ENCODE data around the gene ARAP2.

ARAP2 gene

DNA sequence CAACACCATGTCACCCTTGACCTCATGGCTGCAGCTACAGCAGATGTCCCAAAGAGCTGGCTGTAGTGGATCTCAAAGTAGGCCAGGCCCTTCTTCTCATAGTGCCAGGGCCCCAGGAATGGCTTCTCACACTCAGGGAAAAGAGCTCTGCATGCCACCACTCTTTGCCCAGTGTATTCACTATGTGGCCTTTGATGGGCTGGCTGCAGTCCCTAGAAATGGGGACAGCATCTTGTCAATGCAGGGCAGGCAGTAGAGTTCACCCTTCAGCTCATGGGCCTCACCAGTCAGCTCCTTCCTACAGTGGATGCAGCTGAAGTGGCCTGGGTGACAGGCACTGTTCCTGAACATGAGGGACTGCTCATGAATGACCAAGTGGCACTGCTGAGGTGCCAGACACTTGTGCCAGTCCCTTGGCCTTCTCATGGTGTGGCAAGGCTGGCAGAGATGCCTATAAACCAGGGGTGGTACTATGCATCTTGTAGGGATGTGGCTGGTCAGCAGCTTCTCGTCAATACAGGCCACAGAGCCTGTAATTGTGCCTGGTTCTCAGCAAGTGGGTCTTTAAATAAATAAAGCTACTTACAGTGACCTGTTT, 178.9 kb downstream of the ARAP2 start:
- Histone ChIP-seq H2AFZ (ENCODE audit: low read length, unreplicated experiment) (no peak overlapping the region), H3K27ac (ENCODE audit: low read depth, low read length) (no peak overlapping the region)

DNA sequence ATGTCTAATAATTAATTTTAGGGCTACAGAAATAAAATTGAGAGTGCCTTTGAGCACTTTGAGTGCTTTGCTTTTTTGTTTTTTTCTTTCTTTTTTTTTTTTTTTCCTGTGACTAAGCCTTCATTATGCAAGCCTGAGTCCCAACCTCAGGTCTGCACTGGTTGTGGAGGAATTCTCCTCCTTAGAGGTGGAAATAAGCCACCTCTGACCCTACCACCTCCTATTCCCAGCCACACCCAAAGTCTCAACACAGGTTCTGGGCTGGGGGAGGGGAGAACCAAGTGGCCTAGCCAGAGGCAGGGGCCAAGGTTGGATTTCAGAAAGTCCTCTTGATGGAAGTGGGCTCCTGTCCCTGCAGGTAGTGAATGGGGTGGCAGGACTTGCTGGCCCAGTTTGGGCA, 180.2 kb downstream of the ARAP2 start:
- Histone ChIP-seq H3K36me3 (ENCODE audit: insufficient read depth, low read length) (no peaks in the 10 kb centered on the region), H3K27me3 (ENCODE audit: insufficient read depth, low read length) (no peaks in the 10 kb centered on the region), H3K27ac (ENCODE audit: low read depth, low read length) (no peak overlapping the region), H2AFZ (ENCODE audit: low read length, unreplicated experiment) (no peak overlapping the region), H3K79me2 (ENCODE audit: control insufficient read depth, insufficient read depth, low read length, unreplicated experiment) (no peaks in the 10 kb centered on the region), H3K4me3 (ENCODE audit: low read depth, low read length) (no peak overlapping the region), H3K4me1 (ENCODE audit: control insufficient read depth, insufficient read depth, low read length, unreplicated experiment) (no peaks in the 10 kb centered on the region)

More for the DNA sequence above, 178.9 kb downstream of the ARAP2 start:
- no peaks in the 10 kb centered on the region for H3K36me3 ChIP-seq (ENCODE audit: insufficient read depth, low read length)
- no peaks in the 10 kb centered on the region for H3K4me1 ChIP-seq (ENCODE audit: control insufficient read depth, insufficient read depth, low read length, unreplicated experiment)
- H3K27me3 ChIP-seq (ENCODE audit: insufficient read depth, low read length) = no peaks in the 10 kb centered on the region
- H3K4me3 ChIP-seq (ENCODE audit: low read depth, low read length) = no peak overlapping the region
- H3K79me2 ChIP-seq (ENCODE audit: control insufficient read depth, insufficient read depth, low read length, unreplicated experiment) = no peaks in the 10 kb centered on the region

DNA sequence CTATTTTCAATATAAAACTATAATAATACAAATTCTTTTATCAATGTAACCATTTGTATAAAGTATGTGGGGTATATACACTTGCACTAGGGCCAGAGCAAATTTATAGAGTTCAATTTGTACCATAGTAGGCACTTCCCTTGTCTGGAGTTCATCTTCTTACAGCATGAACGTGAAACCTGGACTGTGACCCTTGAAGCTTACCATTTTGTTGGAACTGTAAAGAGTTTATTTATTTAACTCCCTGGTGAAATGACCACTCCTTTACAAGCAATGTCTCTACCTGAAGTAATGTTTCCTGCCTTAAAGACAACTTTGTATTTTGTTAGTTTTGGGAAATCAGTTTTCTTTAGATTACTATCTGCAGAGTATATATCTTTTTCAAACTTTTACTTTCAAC, 188.2 kb downstream of the ARAP2 start:
- Histone ChIP-seq H3K79me2 (ENCODE audit: control insufficient read depth, insufficient read depth, low read length, unreplicated experiment) (no peaks in the 10 kb centered on the region), H3K27ac (ENCODE audit: low read depth, low read length) (no peak overlapping the region), H3K4me1 (ENCODE audit: control insufficient read depth, insufficient read depth, low read length, unreplicated experiment) (no peaks in the 10 kb centered on the region), H2AFZ (ENCODE audit: low read length, unreplicated experiment) (no peak overlapping the region), H3K4me3 (ENCODE audit: low read depth, low read length) (no peak overlapping the region), H3K27me3 (ENCODE audit: insufficient read depth, low read length) (no peaks in the 10 kb centered on the region), H3K36me3 (ENCODE audit: insufficient read depth, low read length) (no peaks in the 10 kb centered on the region)

DNA sequence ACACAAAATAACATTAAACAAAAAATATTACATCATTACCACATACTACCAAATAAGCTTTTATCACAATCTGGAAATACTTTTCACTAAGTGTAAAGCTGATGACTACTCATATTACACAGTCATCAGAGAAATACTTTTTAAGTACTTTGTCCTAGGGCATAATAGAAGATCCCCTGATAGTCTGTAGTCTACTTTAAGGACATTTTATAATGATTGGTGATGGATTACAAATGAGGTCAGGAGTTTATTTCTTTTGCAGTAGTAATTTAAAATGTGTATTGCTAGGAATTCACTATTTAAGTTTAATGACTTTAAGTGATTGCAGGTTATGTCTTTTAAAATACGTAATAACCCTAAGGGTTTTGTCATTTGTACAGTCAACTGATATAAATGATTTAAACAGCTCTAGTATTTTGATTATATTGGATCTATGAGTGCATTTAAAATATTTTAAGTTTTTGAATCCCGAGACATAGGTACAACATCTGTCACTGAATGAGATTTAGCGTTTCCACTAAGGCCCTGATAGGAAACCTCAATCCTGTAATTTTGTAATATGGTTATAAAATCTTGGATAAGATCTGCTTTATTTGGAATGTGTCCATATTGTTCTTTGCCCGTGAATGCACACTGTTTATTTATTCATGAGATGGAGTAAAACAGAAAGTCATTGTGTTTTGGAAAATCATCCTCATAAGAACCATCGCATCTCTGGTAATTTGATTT, 189.5 kb downstream of the ARAP2 start:
- H3K36me3 ChIP-seq (ENCODE audit: insufficient read depth, low read length) = no peaks in the 10 kb centered on the region
- H3K4me1 ChIP-seq (ENCODE audit: control insufficient read depth, insufficient read depth, low read length, unreplicated experiment) = no peaks in the 10 kb centered on the region
- no peaks in the 10 kb centered on the region for H3K79me2 ChIP-seq (ENCODE audit: control insufficient read depth, insufficient read depth, low read length, unreplicated experiment)
- H3K27me3 ChIP-seq (ENCODE audit: insufficient read depth, low read length) = no peaks in the 10 kb centered on the region
- H3K27ac ChIP-seq (ENCODE audit: low read depth, low read length) = no peak overlapping the region
- no peak overlapping the region for H3K4me3 ChIP-seq (ENCODE audit: low read depth, low read length)
- no peak overlapping the region for H2AFZ ChIP-seq (ENCODE audit: low read length, unreplicated experiment)

DNA sequence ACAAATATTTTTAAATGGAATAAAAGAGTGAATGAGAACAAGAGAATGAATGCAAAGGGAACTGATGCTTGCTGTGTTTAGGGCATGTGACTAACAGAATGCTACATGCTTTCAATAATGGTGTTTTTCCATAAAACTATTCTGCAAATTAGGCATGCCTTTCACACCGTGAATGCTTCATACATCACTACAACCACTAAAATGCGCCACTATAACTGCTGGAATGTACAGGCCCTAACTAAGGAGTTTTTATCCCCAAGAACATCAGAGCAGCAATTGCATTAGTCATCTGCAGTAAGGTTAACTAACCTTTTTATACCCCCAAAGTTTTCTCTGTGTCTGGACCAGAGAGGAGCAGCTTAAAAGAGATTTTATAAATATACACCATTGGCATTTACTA, 190.4 kb downstream of the ARAP2 start:
- Histone ChIP-seq H2AFZ (ENCODE audit: low read length, unreplicated experiment) (no peak overlapping the region), H3K36me3 (ENCODE audit: insufficient read depth, low read length) (no peaks in the 10 kb centered on the region), H3K4me1 (ENCODE audit: control insufficient read depth, insufficient read depth, low read length, unreplicated experiment) (no peaks in the 10 kb centered on the region), H3K27me3 (ENCODE audit: insufficient read depth, low read length) (no peaks in the 10 kb centered on the region), H3K27ac (ENCODE audit: low read depth, low read length) (no peak overlapping the region), H3K79me2 (ENCODE audit: control insufficient read depth, insufficient read depth, low read length, unreplicated experiment) (no peaks in the 10 kb centered on the region), H3K4me3 (ENCODE audit: low read depth, low read length) (no peak overlapping the region)

DNA sequence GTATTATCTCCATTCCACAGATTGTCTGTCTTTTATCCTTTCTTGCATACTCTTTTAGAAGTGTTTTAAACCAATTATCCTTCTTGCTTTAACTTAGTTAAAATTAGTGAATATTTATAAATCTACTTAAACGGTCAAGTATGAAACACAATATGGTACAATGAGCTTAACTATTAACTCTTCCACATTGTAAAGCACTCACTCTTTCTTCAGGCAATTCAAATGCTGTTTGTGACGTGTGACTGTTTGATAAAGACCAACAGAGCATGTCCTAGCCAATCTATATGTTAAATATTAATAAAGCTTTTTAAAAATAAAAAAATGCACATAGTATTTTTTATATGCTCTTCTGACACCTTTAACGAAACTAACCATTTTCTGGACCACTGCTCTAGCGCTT, 192.7 kb downstream of the ARAP2 start:
- no peak overlapping the region for H2AFZ ChIP-seq (ENCODE audit: low read length, unreplicated experiment)
- H3K27ac ChIP-seq (ENCODE audit: low read depth, low read length) = no peak overlapping the region
- no peaks in the 10 kb centered on the region for H3K79me2 ChIP-seq (ENCODE audit: control insufficient read depth, insufficient read depth, low read length, unreplicated experiment)
- H3K4me3 ChIP-seq (ENCODE audit: low read depth, low read length) = no peak overlapping the region
- no peaks in the 10 kb centered on the region for H3K27me3 ChIP-seq (ENCODE audit: insufficient read depth, low read length)
- H3K4me1 ChIP-seq (ENCODE audit: control insufficient read depth, insufficient read depth, low read length, unreplicated experiment) = no peaks in the 10 kb centered on the region
- no peaks in the 10 kb centered on the region for H3K36me3 ChIP-seq (ENCODE audit: insufficient read depth, low read length)

DNA sequence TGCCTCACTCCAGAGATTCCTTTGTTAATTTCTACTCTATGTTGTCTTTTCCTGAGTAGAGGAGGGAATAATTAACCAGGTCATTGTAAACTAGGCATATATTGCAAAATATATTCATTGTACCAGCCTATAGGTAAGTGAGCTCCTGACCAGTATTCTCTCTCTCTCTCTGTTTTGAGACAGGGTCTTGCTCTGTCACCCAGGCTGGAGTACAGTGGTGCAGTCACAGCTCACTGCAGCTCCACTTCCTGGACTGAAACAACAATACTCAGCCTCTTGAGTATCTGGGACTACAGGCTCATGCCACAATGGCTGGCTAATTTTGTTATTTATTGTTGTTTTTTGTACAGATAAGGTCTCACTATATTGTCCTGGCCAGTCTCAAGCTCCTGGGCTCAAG, 198.3 kb downstream of the ARAP2 start:
- no peaks in the 10 kb centered on the region for H3K79me2 ChIP-seq (ENCODE audit: control insufficient read depth, insufficient read depth, low read length, unreplicated experiment)
- H3K4me1 ChIP-seq (ENCODE audit: control insufficient read depth, insufficient read depth, low read length, unreplicated experiment) = no peaks in the 10 kb centered on the region
- no peaks in the 10 kb centered on the region for H3K27me3 ChIP-seq (ENCODE audit: insufficient read depth, low read length)
- H3K27ac ChIP-seq (ENCODE audit: low read depth, low read length) = no peak overlapping the region
- H3K4me3 ChIP-seq (ENCODE audit: low read depth, low read length) = no peak overlapping the region
- no peaks in the 10 kb centered on the region for H3K36me3 ChIP-seq (ENCODE audit: insufficient read depth, low read length)
- H2AFZ ChIP-seq (ENCODE audit: low read length, unreplicated experiment) = no peak overlapping the region

DNA sequence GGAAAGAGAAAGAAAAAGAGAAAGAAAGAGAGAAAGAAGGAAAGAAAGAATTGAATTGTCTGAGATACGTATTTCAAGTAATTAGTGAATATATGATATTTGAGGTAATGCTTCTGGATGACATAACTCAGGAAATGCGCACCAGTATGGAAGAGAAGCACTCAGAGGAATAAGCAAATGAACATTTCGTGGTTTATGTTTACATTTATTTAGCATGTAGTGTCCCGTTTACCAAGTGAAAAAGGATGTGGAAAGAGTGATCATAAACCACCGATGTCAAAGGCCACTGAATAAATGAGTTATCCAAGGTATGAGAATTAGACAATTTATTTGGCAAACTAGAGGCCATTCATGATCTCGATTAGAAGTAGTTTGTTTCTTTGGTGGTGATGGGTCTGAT, 200.4 kb downstream of the ARAP2 start:
- Histone ChIP-seq H2AFZ (ENCODE audit: low read length, unreplicated experiment) (no peak overlapping the region), H3K4me1 (ENCODE audit: control insufficient read depth, insufficient read depth, low read length, unreplicated experiment) (no peaks in the 10 kb centered on the region), H3K79me2 (ENCODE audit: control insufficient read depth, insufficient read depth, low read length, unreplicated experiment) (no peaks in the 10 kb centered on the region), H3K36me3 (ENCODE audit: insufficient read depth, low read length) (no peaks in the 10 kb centered on the region), H3K4me3 (ENCODE audit: low read depth, low read length) (no peak overlapping the region), H3K27ac (ENCODE audit: low read depth, low read length) (no peak overlapping the region), H3K27me3 (ENCODE audit: insufficient read depth, low read length) (no peaks in the 10 kb centered on the region)

DNA sequence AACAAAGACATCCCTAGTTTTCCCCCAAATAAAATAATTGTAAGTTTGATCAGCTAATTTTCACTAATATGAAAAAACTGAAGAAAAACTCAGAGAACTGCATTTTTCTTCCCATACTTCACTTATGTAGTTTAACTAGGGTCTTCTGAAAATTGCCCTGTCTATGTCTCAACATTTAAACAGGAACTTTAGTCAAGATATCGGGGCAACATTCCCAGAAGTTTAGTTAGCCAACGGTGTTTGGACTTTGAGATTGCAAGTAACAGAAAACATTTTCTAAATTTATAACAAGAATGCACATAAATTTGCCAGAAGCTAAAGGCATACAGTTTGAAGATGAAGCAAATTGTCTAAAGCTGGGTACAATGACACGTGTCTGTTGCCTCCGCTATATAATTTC, 201.1 kb downstream of the ARAP2 start:
- Histone ChIP-seq H3K27me3 (ENCODE audit: insufficient read depth, low read length) (no peaks in the 10 kb centered on the region), H3K4me1 (ENCODE audit: control insufficient read depth, insufficient read depth, low read length, unreplicated experiment) (no peaks in the 10 kb centered on the region), H3K27ac (ENCODE audit: low read depth, low read length) (no peak overlapping the region), H3K79me2 (ENCODE audit: control insufficient read depth, insufficient read depth, low read length, unreplicated experiment) (no peaks in the 10 kb centered on the region), H3K4me3 (ENCODE audit: low read depth, low read length) (no peak overlapping the region), H3K36me3 (ENCODE audit: insufficient read depth, low read length) (no peaks in the 10 kb centered on the region), H2AFZ (ENCODE audit: low read length, unreplicated experiment) (no peak overlapping the region)

DNA sequence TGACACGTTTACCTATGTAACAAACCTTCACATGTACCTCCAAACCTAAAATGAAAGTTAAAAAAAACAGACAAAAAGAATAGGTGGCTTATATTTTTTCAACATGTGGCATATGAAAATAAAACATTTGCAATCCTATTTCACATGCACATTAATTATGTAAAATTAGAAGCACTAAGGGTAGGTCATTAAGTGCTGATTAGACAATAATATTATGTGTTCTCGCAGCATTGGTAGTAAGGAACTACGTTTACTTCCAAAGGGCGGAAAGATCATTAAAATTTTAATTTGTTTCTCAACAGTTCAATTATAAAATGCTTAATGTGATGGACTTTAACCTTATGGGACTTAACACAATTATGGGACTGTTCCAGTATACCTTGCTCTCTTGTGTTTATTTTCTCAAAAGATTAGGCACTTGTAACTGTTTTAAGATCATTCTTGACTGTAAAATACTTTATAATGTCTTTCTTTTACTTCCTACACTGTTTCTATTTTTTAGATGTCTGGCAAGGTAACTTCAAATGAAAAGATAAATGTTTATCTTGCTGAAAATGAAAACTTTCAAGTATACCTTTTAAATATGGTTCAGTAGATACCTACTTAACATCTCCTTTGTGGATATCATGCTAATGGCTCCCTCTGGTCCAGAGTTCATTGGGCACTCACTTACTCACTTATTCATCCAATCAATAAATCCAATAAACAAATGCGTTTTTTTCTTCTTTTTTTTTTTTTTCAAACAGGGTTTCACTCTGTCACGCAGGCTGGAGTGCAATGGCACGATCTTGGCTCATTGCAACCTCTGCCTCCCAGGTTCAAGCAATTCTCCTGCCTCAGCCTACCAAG, 202.0 kb downstream of the ARAP2 start:
- no peak overlapping the region for H3K4me3 ChIP-seq (ENCODE audit: low read depth, low read length)
- H3K27ac ChIP-seq (ENCODE audit: low read depth, low read length) = no peak overlapping the region
- no peaks in the 10 kb centered on the region for H3K27me3 ChIP-seq (ENCODE audit: insufficient read depth, low read length)
- no peaks in the 10 kb centered on the region for H3K79me2 ChIP-seq (ENCODE audit: control insufficient read depth, insufficient read depth, low read length, unreplicated experiment)
- no peak overlapping the region for H2AFZ ChIP-seq (ENCODE audit: low read length, unreplicated experiment)
- no peaks in the 10 kb centered on the region for H3K4me1 ChIP-seq (ENCODE audit: control insufficient read depth, insufficient read depth, low read length, unreplicated experiment)
- no peaks in the 10 kb centered on the region for H3K36me3 ChIP-seq (ENCODE audit: insufficient read depth, low read length)

All from ACC112 (cell line).